Parietal lobe (tissue), 2 donors: ENCODE measurements around the gene CILP. TPM values are rescaled to one million over a fixed set of nuclear protein-coding genes. Genes with fewer than 3 reads are reported as not detected.

Experiments used
- small RNA-seq: library from RNA; depleted of rRNA; stranded (forward); fragments of <200 nt; gene quantifications from one replicate; pipeline ENCODE3, GENCODE V24; 2014; ENCODE audit warnings: low replicate concordance
- total RNA-seq: library from RNA; depleted of rRNA; stranded (reverse); fragments of >200 nt; gene quantifications from one replicate; pipeline ENCODE4 v1.2.3, GENCODE V29; 2014

The CILP gene, protein sequence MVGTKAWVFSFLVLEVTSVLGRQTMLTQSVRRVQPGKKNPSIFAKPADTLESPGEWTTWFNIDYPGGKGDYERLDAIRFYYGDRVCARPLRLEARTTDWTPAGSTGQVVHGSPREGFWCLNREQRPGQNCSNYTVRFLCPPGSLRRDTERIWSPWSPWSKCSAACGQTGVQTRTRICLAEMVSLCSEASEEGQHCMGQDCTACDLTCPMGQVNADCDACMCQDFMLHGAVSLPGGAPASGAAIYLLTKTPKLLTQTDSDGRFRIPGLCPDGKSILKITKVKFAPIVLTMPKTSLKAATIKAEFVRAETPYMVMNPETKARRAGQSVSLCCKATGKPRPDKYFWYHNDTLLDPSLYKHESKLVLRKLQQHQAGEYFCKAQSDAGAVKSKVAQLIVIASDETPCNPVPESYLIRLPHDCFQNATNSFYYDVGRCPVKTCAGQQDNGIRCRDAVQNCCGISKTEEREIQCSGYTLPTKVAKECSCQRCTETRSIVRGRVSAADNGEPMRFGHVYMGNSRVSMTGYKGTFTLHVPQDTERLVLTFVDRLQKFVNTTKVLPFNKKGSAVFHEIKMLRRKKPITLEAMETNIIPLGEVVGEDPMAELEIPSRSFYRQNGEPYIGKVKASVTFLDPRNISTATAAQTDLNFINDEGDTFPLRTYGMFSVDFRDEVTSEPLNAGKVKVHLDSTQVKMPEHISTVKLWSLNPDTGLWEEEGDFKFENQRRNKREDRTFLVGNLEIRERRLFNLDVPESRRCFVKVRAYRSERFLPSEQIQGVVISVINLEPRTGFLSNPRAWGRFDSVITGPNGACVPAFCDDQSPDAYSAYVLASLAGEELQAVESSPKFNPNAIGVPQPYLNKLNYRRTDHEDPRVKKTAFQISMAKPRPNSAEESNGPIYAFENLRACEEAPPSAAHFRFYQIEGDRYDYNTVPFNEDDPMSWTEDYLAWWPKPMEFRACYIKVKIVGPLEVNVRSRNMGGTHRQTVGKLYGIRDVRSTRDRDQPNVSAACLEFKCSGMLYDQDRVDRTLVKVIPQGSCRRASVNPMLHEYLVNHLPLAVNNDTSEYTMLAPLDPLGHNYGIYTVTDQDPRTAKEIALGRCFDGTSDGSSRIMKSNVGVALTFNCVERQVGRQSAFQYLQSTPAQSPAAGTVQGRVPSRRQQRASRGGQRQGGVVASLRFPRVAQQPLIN
- total RNA-seq, result 0.63 TPM

DNA sequence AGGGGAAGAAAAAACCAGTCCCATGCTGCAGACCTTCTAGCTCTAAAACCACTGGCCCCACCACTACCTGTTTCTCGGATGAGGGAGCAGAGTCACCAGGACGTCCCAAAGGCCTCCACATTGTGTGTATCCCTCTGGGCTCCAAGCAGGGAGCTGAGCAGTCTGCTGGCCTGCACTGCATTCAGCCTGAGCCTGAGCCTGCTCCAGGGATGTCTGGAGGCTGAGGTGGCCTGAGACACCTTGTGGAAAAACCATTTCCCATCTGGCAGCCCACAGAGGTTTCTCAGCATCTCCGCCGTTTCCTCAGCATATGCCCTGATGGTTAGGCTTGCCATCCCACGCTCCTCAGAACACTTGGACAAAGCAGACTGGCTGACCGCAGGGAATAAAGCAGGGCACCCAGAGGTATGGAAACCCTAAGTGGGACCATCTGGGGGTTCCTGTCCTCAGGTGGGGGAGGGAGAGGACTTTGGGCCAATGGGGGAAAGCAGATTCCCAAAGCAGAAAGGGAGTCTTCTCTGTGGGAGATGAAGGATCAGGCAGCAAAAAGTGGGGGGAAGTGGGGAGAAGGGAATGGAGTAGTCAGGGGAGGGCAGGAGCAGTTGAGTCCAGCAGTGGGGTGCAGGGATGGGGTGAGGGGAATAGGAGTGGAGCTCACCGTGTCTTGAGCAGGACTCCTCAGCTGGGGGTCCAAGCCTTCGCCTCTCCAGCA is at the start of gene CILP:
TSS of gene CILP (minus strand) at position 704 of the 712 bp plus-strand sequence. CDS start 1,718 bp downstream, outside the sequence.

DNA sequence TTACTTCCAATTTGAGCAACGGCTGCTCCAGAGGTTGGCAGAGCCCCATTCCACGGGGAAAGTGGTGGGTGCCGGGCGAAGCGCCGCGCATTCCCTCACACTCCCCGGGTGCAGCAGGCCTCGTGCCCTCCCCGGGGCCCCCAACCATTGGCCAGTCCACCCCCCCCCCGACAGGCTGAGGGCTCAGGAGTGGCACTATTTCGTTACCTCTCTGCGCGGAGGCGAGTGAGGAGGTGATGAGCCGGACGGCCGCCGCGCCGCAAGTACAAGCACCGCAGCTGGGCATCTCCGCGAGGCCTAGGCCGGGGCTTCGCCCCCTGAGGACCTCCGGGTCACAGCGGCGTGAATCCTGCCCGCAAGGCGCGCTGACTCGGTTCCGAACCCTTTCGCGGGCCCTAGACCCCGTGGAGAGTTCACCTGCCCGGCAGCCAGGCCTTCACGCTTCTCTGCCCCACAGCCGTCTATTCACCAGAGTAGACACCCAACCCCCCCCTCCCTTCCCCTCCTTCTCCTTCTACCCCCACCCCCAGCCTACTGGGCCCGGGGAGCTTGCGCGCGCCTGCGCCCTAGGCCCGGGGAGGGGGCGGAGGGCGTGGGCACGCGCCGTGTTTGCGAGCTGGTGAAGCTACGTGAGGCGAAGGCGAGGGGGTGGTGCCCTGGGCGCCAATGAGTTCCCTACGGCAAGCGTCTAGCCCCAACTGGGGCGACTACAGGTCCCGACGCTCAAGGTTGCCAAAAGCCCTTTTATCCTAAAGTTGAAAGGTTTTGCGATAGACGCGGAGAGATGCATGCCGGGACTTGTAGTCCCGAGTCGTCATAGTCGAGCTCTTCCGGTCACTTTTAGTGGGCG is 26.2 kb downstream of the CILP start, which contains the start of gene CLPX:
TSS of gene CLPX (minus strand) at position 475 of the 850 bp plus-strand sequence. CDS start at position 286, 189 bp downstream.

Small RNAs within 50 kb of the gene (small RNA-seq; reads per million reads assigned to genes)
- not detected for gene AC068213.1
- not detected for gene RNU6-686P

Other genes starting within 250 kb of the CILP start
- 52.9 TPM for gene SPG21, start 221.6 kb downstream of the CILP start, total RNA-seq
- 18.5 TPM for gene MTFMT, start 181.8 kb downstream of the CILP start, total RNA-seq
- not detected for gene SLC51B, start 166.1 kb downstream of the CILP start, total RNA-seq
- gene RASL12, start 143.5 kb downstream of the CILP start, total RNA-seq, result 2.8 TPM
- not detected for gene KBTBD13, start 134.7 kb downstream of the CILP start, total RNA-seq
- 12.5 TPM for gene UBAP1L, start 96.3 kb downstream of the CILP start, total RNA-seq
- 23.5 TPM for gene PDCD7, start 77.7 kb downstream of the CILP start, total RNA-seq
- gene CLPX, start 26.1 kb downstream of the CILP start, total RNA-seq, result 66.7 TPM
- gene PARP16, start 75.4 kb upstream of the CILP start, total RNA-seq, result 16.6 TPM
- gene RNU5A-1, start 84.6 kb upstream of the CILP start, total RNA-seq, result not detected
- not detected for gene RNU5B-1, start 93.2 kb upstream of the CILP start, total RNA-seq
- gene IGDCC3, start 166.5 kb upstream of the CILP start, total RNA-seq, result 23.2 TPM
- 21.0 TPM for gene IGDCC4, start 211.5 kb upstream of the CILP start, total RNA-seq